BJ (cell line): ENCODE data around the gene RNF115. TPM values are rescaled to one million over a fixed set of nuclear protein-coding genes. Genes with fewer than 3 reads are reported as not detected.

Source experiments
- CTCF ChIA-PET: fragments of 350-600 bp; formaldehyde crosslinking; extraction: SDS; loops from one replicate; lab custom pipeline; 2021; ENCODE audit warnings: antibody characterized with exemption, inconsistent platforms; lab: Yijun Ruan, JAX
- POLR2A ChIA-PET: fragments of 300-600 bp; sonication (Branson Sonifier 250); formaldehyde crosslinking; extraction: SDS; loops from one replicate; lab custom pipeline; 2021; ENCODE audit warnings: antibody characterized with exemption; lab: Charles Lee
- DNase-seq: peaks from one replicate; pipeline ENCODE4 v3.0.0-alpha.2; 2011; ENCODE audit warnings: low read depth
- H3K27me3 ChIP-seq: 2 replicates; pipeline ENCODE4 v1.6.0; 2011; ENCODE audit warnings: low read length; ENCODE audit not compliant: control insufficient read depth, insufficient read depth
- H3K36me3 ChIP-seq: 2 replicates; pipeline ENCODE4 v1.5.1; 2011; ENCODE audit warnings: low read length; ENCODE audit not compliant: control insufficient read depth, insufficient read depth
- H3K4me3 ChIP-seq: 2 replicates; pipeline ENCODE4 v1.5.1; 2011; ENCODE audit warnings: low read depth, mild to moderate bottlenecking, control low read depth, low read length
- CTCF ChIP-seq: IDR thresholded peaks from 2 replicates; pipeline ENCODE4 v1.5.1; 2011; ENCODE audit warnings: low read depth, mild to moderate bottlenecking, control low read depth, inconsistent platforms, low read length, moderate library complexity; ENCODE audit not compliant: insufficient read depth
- polyA plus RNA-seq: library from polyadenylated mRNA; depleted of rRNA; stranded (reverse); fragments of >200 nt; gene quantifications from 2 replicates; pipeline ENCODE4 v1.2.3, GENCODE V29; 2011

RNF115 gene
- polyA plus RNA-seq, 1 experiment: 13.4 TPM

GRCh38 chr1:145759721-145760120, 64.2 kb downstream of the RNF115 start:
- Histone ChIP-seq H3K4me3 (no peak overlapping the region), H3K36me3 (peaks cover 3% of the 10 kb centered on the region; the same call in 1 of the 2 replicates), H3K27me3 (no peaks in the 10 kb centered on the region)
- no peak for TF ChIP-seq CTCF
- ChIA-PET POLR2A (no interaction called here), CTCF (interaction anchor here (1.3 kb wide), 1 partner anchor 38 kb away, joined by 3 read pairs; no protein-coding TSS in a partner anchor)
- DNase-seq: no peak

DNA sequence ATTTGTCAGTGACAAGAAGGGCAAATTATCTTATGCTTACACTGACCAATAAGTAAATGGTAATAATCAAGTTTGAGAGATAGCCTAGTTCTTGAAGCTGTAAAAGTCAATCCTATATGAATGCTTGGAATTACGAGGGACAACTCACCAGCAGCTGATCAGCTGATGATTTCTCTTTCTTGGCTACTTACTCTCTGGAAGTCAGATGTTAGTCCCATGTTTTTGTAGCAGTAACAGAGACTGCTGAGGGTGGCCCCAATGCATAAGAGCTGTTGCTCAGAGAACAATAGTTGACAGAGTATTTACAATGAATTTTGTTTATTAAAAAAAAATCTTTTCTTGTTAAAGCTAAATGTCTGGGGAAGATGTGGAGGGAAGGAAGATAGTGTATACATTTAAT, 65.3 kb downstream of the RNF115 start:
- Histone ChIP-seq H3K4me3 (no peak overlapping the region), H3K27me3 (no peaks in the 10 kb centered on the region), H3K36me3 (peaks cover 3% of the 10 kb centered on the region; the same call in 1 of the 2 replicates)
- ChIA-PET CTCF (interaction anchor here (1.0 kb wide), 1 partner anchor 11 kb away, joined by 3 read pairs; no protein-coding TSS in a partner anchor), POLR2A (no interaction called here)
- DNase-seq: no peak
- no peak for TF ChIP-seq CTCF

- ChIA-PET POLR2A (no interaction called here), CTCF (interaction anchor here (1.0 kb wide), 1 partner anchor 11 kb away, joined by 3 read pairs; no protein-coding TSS in a partner anchor)
- H3K36me3 ChIP-seq: peaks cover 3% of the 10 kb centered on the region; the same call in 1 of the 2 replicates
- DNase-seq: no peak
- H3K4me3 ChIP-seq: no peak overlapping the region
- H3K27me3 ChIP-seq: no peaks in the 10 kb centered on the region
- no peak for TF ChIP-seq CTCF
These were observed 65.8 kb downstream of the RNF115 start for GRCh38 chr1:145758116-145758515.

- Histone ChIP-seq H3K4me3 (no peak overlapping the region), H3K36me3 (peaks cover 3% of the 10 kb centered on the region; the same call in 1 of the 2 replicates), H3K27me3 (no peaks in the 10 kb centered on the region)
- TF ChIP-seq CTCF: no peak
- ChIA-PET POLR2A (no interaction called here), CTCF (no interaction called here)
- no peak for DNase-seq
These were observed 66.5 kb downstream of the RNF115 start for GRCh38 chr1:145757420-145757819.

GRCh38 chr1:145751491-145752037, 72.3 kb downstream of the RNF115 start:
- TF ChIP-seq CTCF: no peak
- peak; percentile 98 for DNase-seq
- H3K36me3 ChIP-seq: peaks cover 3% of the 10 kb centered on the region
- ChIA-PET POLR2A (no interaction called here), CTCF (interaction anchor here (0.8 to 2.1 kb wide), 3 partner anchors 11 to 31 kb away, joined by 5 to 9 read pairs (median 7); no protein-coding TSS in a partner anchor)
- no peak overlapping the region for H3K4me3 ChIP-seq
- no peaks in the 10 kb centered on the region for H3K27me3 ChIP-seq
